CD4-positive, alpha-beta memory T cell (primary cell): ENCODE measurements around the gene IRAK1BP1. TPM values are rescaled to one million over a fixed set of nuclear protein-coding genes. Genes with fewer than 3 reads are reported as not detected.

Experiments used
- CTCF ChIA-PET: fragments of 350-600 bp; sonication (Branson Sonifier 250); formaldehyde crosslinking; loops from one replicate; lab custom pipeline; 2021; ENCODE audit warnings: inconsistent platforms; ENCODE audit not compliant: partially characterized antibody; lab: Charles Lee
- POLR2A ChIA-PET: fragments of 350-600 bp; sonication (Branson Sonifier 250); formaldehyde crosslinking; loops from one replicate; lab custom pipeline; 2021; ENCODE audit not compliant: partially characterized antibody; lab: Charles Lee
- DNase-seq, 5 donors: peaks; one replicate each; pipeline versions ENCODE4 v3.0.0 to v3.0.0-alpha.2; 2020 to 2022; ENCODE audit warnings: mixed read lengths in 1 of 5
- H3K27ac ChIP-seq: one replicate; pipeline ENCODE4 v1.7.0; 2013; ENCODE audit warnings: low read depth, low read length
- H3K27me3 ChIP-seq: 2 replicates; pipeline ENCODE4 v1.7.0; 2013; ENCODE audit warnings: mild to moderate bottlenecking, low read length, moderate library complexity; ENCODE audit not compliant: insufficient read depth
- H3K36me3 ChIP-seq: 2 replicates; pipeline ENCODE4 v1.7.0; 2013; ENCODE audit warnings: mild to moderate bottlenecking, low read length, moderate library complexity; ENCODE audit not compliant: insufficient read depth
- H3K4me1 ChIP-seq: 2 replicates; pipeline ENCODE4 v1.7.0; 2013; ENCODE audit warnings: mild to moderate bottlenecking, low read length, moderate library complexity; ENCODE audit not compliant: insufficient read depth
- H3K4me3 ChIP-seq, 2 donors: one replicate each; pipeline ENCODE4 v1.7.0; 2013; ENCODE audit warnings: low read length in 2 of 2, mild to moderate bottlenecking in 1 of 2
- H3K9me3 ChIP-seq, 2 donors: one replicate each; pipeline ENCODE4 v1.7.0; 2013; ENCODE audit warnings: low read length in 2 of 2, control low read depth in 1 of 2; ENCODE audit not compliant: control insufficient read depth in 1 of 2
- H3K27ac Mint-ChIP-seq, 7 donors: one replicate each; pipeline ENCODE4 v1.8.0; 2020 to 2021; ENCODE audit warnings: mixed read lengths in 7 of 7, mild to moderate bottlenecking in 6 of 7, inconsistent platforms in 3 of 7, moderate library complexity in 3 of 7
- H3K27me3 Mint-ChIP-seq, 2 donors: one replicate each; pipeline ENCODE4 v1.8.0; 2020 to 2021; ENCODE audit warnings: mixed read lengths in 2 of 2
- H3K36me3 Mint-ChIP-seq, 2 donors: one replicate each; pipeline ENCODE4 v1.8.0; 2020 to 2021; ENCODE audit warnings: mixed read lengths in 2 of 2, inconsistent platforms in 1 of 2, mild to moderate bottlenecking in 1 of 2
- H3K4me1 Mint-ChIP-seq, 4 donors: one replicate each; pipeline ENCODE4 v1.8.0; 2020 to 2021; ENCODE audit warnings: mixed read lengths in 4 of 4, mild to moderate bottlenecking in 1 of 4
- H3K4me3 Mint-ChIP-seq, 8 donors: one replicate each; pipeline ENCODE4 v1.8.0; 2020 to 2021; ENCODE audit warnings: mixed read lengths in 8 of 8, mild to moderate bottlenecking in 7 of 8, moderate library complexity in 6 of 8, inconsistent platforms in 3 of 8
- H3K9me3 Mint-ChIP-seq, 8 donors: one replicate each; pipeline ENCODE4 v1.8.0; 2020 to 2021; ENCODE audit warnings: mixed read lengths in 8 of 8, mild to moderate bottlenecking in 5 of 8, inconsistent platforms in 3 of 8, moderate library complexity in 1 of 8
- intact Hi-C: fragments of 100-400 bp; cut with micrococcal nuclease; formaldehyde crosslinking; loops from one replicate; pipeline ENCODE4 v1.15.1; 2023
- polyA plus RNA-seq, 2 donors: library from polyadenylated mRNA; unstranded; fragments of 300-500 nt; fragmentation: Illumina TruSeq; gene quantifications; one replicate each; pipeline ENCODE4 v1.2.3, GENCODE V29; 2021
- total RNA-seq, 2 experiments: library from RNA; stranded (reverse); gene quantifications; one replicate each; pipeline ENCODE4 v1.2.3, GENCODE V29; 2021

Gene IRAK1BP1
- total and polyA plus RNA-seq, 4 experiments from 2014 or later: 1.5 to 3.2 (median 2.4) TPM

DNA sequence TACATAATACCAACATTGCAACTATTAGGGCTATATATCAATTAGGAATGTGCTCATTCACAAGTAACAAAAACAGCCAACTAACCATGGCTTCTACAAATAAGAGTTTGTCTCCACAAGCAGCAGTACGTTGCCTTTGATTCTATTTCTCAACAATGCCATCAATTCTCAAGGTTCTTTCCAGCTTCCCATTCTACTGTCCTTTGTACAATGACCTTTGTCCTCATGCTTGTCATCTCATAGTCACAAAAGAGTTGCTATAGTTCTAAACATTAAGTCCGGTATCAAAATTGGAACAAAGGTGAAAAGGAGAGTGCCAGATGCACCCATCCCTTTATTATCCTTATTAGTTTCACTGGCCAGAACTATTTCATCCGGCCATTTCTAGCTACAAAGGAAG, 30.8 kb upstream of the IRAK1BP1 start:
- no peak overlapping the region for H3K4me3 Mint-ChIP-seq
- ChIA-PET CTCF (no interaction called here), POLR2A (no interaction called here)
- H3K9me3 ChIP-seq: no peaks in the 10 kb centered on the region
- H3K4me3 ChIP-seq: no peak overlapping the region
- no peaks in the 10 kb centered on the region for H3K4me1 Mint-ChIP-seq
- H3K27ac Mint-ChIP-seq: no peak overlapping the region
- H3K36me3 Mint-ChIP-seq: no peaks in the 10 kb centered on the region
- peaks cover 0 to 3% (median 0%) of the 10 kb centered on the region in 8 donors for H3K9me3 Mint-ChIP-seq
- no peaks in the 10 kb centered on the region for H3K36me3 ChIP-seq
- no peaks in the 10 kb centered on the region for H3K4me1 ChIP-seq
- peaks cover 2 to 14% of the 10 kb centered on the region in 2 donors for H3K27me3 Mint-ChIP-seq
- H3K27me3 ChIP-seq: no peaks in the 10 kb centered on the region
- intact Hi-C loops: no loop called here
- no peak overlapping the region for H3K27ac ChIP-seq
- no peak for DNase-seq

GRCh38 chr6:78841111-78841510, 26.2 kb upstream of the IRAK1BP1 start:
- intact Hi-C loops: no loop called here
- H3K27ac ChIP-seq: no peak overlapping the region
- ChIA-PET CTCF (interaction anchor here (1.2 kb wide), 1 partner anchor 14 kb away, joined by 3 read pairs; no protein-coding TSS in a partner anchor), POLR2A (no interaction called here)
- Mint-ChIP-seq H3K27ac (no peak overlapping the region), H3K4me1 (no peaks in the 10 kb centered on the region), H3K4me3 (no peak overlapping the region), H3K9me3 (peaks cover 0 to 3% (median 0%) of the 10 kb centered on the region in 8 donors), H3K36me3 (no peaks in the 10 kb centered on the region), H3K27me3 (peaks cover 0 to 8% of the 10 kb centered on the region in 2 donors)
- DNase-seq: no peak
- H3K36me3 ChIP-seq: no peaks in the 10 kb centered on the region
- H3K4me1 ChIP-seq: no peaks in the 10 kb centered on the region
- no peaks in the 10 kb centered on the region for H3K27me3 ChIP-seq
- H3K9me3 ChIP-seq: no peaks in the 10 kb centered on the region
- H3K4me3 ChIP-seq: no peak overlapping the region

- Histone ChIP-seq H3K9me3 (no peaks in the 10 kb centered on the region), H3K27ac (no peak overlapping the region), H3K4me1 (no peaks in the 10 kb centered on the region), H3K36me3 (no peaks in the 10 kb centered on the region), H3K4me3 (no peak overlapping the region), H3K27me3 (no peaks in the 10 kb centered on the region)
- Mint-ChIP-seq H3K9me3 (peaks cover 0 to 3% (median 0%) of the 10 kb centered on the region in 8 donors), H3K4me1 (no peaks in the 10 kb centered on the region), H3K36me3 (no peaks in the 10 kb centered on the region), H3K27me3 (peaks cover 0 to 2% of the 10 kb centered on the region in 2 donors), H3K4me3 (no peak overlapping the region), H3K27ac (no peak overlapping the region)
- intact Hi-C loops: no loop called here
- DNase-seq: no peak
- ChIA-PET POLR2A (no interaction called here), CTCF (no interaction called here)
Measured at GRCh38 chr6:78842953-78843352, 24.4 kb upstream of the IRAK1BP1 start.

GRCh38 chr6:78844899-78845298, 22.5 kb upstream of the IRAK1BP1 start:
- H3K36me3 Mint-ChIP-seq: no peaks in the 10 kb centered on the region
- H3K27ac ChIP-seq: no peak overlapping the region
- no peak for DNase-seq
- H3K9me3 Mint-ChIP-seq: peaks cover 0 to 1% (median 0%) of the 10 kb centered on the region in 8 donors
- no peaks in the 10 kb centered on the region for H3K9me3 ChIP-seq
- H3K27ac Mint-ChIP-seq: no peak overlapping the region
- CTCF ChIA-PET: no interaction called here
- intact Hi-C loops: no loop called here
- POLR2A ChIA-PET: no interaction called here
- no peak overlapping the region for H3K4me3 ChIP-seq
- H3K4me1 Mint-ChIP-seq: no peaks in the 10 kb centered on the region
- no peak overlapping the region for H3K4me3 Mint-ChIP-seq
- H3K36me3 ChIP-seq: no peaks in the 10 kb centered on the region
- no peaks in the 10 kb centered on the region for H3K4me1 ChIP-seq
- no peaks in the 10 kb centered on the region for H3K27me3 ChIP-seq
- H3K27me3 Mint-ChIP-seq: peaks cover 0 to under 1% of the 10 kb centered on the region in 2 donors

GRCh38 chr6:78845567-78845966, 21.8 kb upstream of the IRAK1BP1 start:
- Mint-ChIP-seq H3K4me1 (no peaks in the 10 kb centered on the region), H3K36me3 (no peaks in the 10 kb centered on the region), H3K9me3 (no peaks in the 10 kb centered on the region), H3K27ac (no peak overlapping the region), H3K27me3 (no peaks in the 10 kb centered on the region), H3K4me3 (no peak overlapping the region)
- H3K4me3 ChIP-seq: no peak overlapping the region
- no peak for DNase-seq
- POLR2A ChIA-PET: no interaction called here
- CTCF ChIA-PET: no interaction called here
- no peaks in the 10 kb centered on the region for H3K4me1 ChIP-seq
- H3K27me3 ChIP-seq: no peaks in the 10 kb centered on the region
- H3K9me3 ChIP-seq: no peaks in the 10 kb centered on the region
- H3K36me3 ChIP-seq: no peaks in the 10 kb centered on the region
- intact Hi-C loops: no loop called here
- H3K27ac ChIP-seq: no peak overlapping the region

DNA sequence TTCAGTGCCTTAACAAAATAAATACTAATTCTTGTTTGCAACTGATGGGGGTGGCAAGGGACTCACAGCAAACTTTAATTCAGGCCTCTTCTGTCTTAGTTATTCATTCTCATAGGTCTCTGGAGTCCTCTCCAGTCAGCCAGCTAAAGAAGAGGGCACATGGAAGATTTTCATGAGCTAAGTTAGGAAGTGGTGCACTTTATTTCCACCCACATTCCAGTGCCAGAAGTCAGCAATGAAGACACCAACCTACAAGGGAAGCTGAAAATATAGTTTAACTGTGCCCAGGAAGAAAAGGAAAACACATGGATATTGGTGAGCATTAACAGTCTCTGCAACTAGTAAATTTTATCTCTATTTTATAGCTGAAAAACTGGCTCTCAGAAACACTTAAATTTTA, 16.7 kb upstream of the IRAK1BP1 start:
- H3K36me3 ChIP-seq: no peaks in the 10 kb centered on the region
- H3K9me3 ChIP-seq: no peaks in the 10 kb centered on the region
- H3K4me3 Mint-ChIP-seq: no peak overlapping the region
- intact Hi-C loops: no loop called here
- H3K4me3 ChIP-seq: no peak overlapping the region
- H3K27ac ChIP-seq: no peak overlapping the region
- no peaks in the 10 kb centered on the region for H3K4me1 Mint-ChIP-seq
- no peaks in the 10 kb centered on the region for H3K9me3 Mint-ChIP-seq
- no peaks in the 10 kb centered on the region for H3K27me3 ChIP-seq
- CTCF ChIA-PET: no interaction called here
- no peaks in the 10 kb centered on the region for H3K36me3 Mint-ChIP-seq
- POLR2A ChIA-PET: no interaction called here
- no peak overlapping the region for H3K27ac Mint-ChIP-seq
- no peaks in the 10 kb centered on the region for H3K27me3 Mint-ChIP-seq
- no peak for DNase-seq
- no peaks in the 10 kb centered on the region for H3K4me1 ChIP-seq

DNA sequence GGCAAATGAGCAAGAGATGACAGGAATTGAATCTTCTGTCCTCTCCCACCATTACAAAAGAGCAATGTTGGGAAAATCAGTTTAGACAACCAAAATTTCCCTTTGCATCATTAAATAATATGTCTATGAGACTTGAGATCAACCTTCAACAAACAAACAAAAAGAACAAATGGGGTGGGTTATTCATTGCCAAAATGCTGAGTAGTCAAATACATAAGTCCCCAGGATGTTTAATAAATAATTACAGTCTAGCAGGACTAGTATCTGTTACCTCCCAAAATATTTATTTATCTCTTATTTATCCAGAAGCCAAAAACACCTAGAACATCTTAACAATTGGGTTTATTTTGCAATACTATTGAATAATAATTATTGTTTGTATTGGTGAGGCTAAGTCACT, 16.2 kb upstream of the IRAK1BP1 start:
- Histone ChIP-seq H3K4me1 (no peaks in the 10 kb centered on the region), H3K36me3 (no peaks in the 10 kb centered on the region), H3K4me3 (no peak overlapping the region), H3K27me3 (no peaks in the 10 kb centered on the region), H3K9me3 (no peaks in the 10 kb centered on the region), H3K27ac (no peak overlapping the region)
- Mint-ChIP-seq H3K27me3 (no peaks in the 10 kb centered on the region), H3K36me3 (no peaks in the 10 kb centered on the region), H3K9me3 (no peaks in the 10 kb centered on the region), H3K4me3 (no peak overlapping the region), H3K4me1 (no peaks in the 10 kb centered on the region), H3K27ac (no peak overlapping the region)
- no peak for DNase-seq
- ChIA-PET CTCF (no interaction called here), POLR2A (no interaction called here)
- intact Hi-C loops: no loop called here

GRCh38 chr6:78854546-78854945, 12.8 kb upstream of the IRAK1BP1 start:
- POLR2A ChIA-PET: no interaction called here
- no peak for DNase-seq
- Histone ChIP-seq H3K9me3 (no peaks in the 10 kb centered on the region), H3K36me3 (no peaks in the 10 kb centered on the region), H3K4me3 (no peak overlapping the region), H3K27me3 (no peaks in the 10 kb centered on the region), H3K4me1 (no peaks in the 10 kb centered on the region), H3K27ac (no peak overlapping the region)
- H3K4me1 Mint-ChIP-seq: no peaks in the 10 kb centered on the region
- intact Hi-C loops: no loop called here
- H3K9me3 Mint-ChIP-seq: no peaks in the 10 kb centered on the region
- no peaks in the 10 kb centered on the region for H3K27me3 Mint-ChIP-seq
- no peaks in the 10 kb centered on the region for H3K36me3 Mint-ChIP-seq
- peak overlapping the region in 1 of 7 donors; percentile 71 for H3K27ac Mint-ChIP-seq
- CTCF ChIA-PET: interaction anchor here (0.8 to 1.0 kb wide), 2 partner anchors 12 to 13 kb away, joined by 3 read pairs; no protein-coding TSS in a partner anchor
- no peak overlapping the region for H3K4me3 Mint-ChIP-seq
